Duodenal mucosa (tissue), 2 donors: ENCODE data around the gene B4GAT1.

Source experiments
- H3K27ac ChIP-seq: one replicate; pipeline ENCODE4 v1.7.0; 2013; ENCODE audit warnings: low read depth, low read length
- H3K27me3 ChIP-seq, 2 donors: one replicate each; pipeline ENCODE4 v1.7.0; 2013; ENCODE audit warnings: low read length in 2 of 2, control low read depth in 1 of 2; ENCODE audit not compliant: insufficient read depth in 2 of 2, control insufficient read depth in 1 of 2
- H3K36me3 ChIP-seq, 2 donors: one replicate each; pipeline ENCODE4 v1.7.0; 2013; ENCODE audit warnings: low read length in 2 of 2, control low read depth in 1 of 2; ENCODE audit not compliant: insufficient read depth in 2 of 2, control insufficient read depth in 1 of 2
- H3K4me1 ChIP-seq, 2 donors: one replicate each; pipeline ENCODE4 v1.7.0; 2013; ENCODE audit warnings: low read length in 2 of 2, control low read depth in 1 of 2; ENCODE audit not compliant: insufficient read depth in 2 of 2, control insufficient read depth in 1 of 2
- H3K4me3 ChIP-seq, 2 donors: one replicate each; pipeline ENCODE4 v1.7.0; 2013; ENCODE audit warnings: low read length in 2 of 2, low read depth in 1 of 2
- H3K9ac ChIP-seq, 2 donors: one replicate each; pipeline ENCODE4 v1.7.0; 2013; ENCODE audit warnings: low read length in 2 of 2, low read depth in 1 of 2
- H3K9me3 ChIP-seq, 2 donors: one replicate each; pipeline ENCODE4 v1.7.0; 2013; ENCODE audit warnings: low read length in 2 of 2, control low read depth in 1 of 2; ENCODE audit not compliant: control insufficient read depth in 1 of 2

Gene B4GAT1

GRCh38 chr11:66336234-66337102 lies 11.0 kb downstream of the B4GAT1 start, which contains the start of gene RIN1:
TSS of gene RIN1 (minus strand) at chr11:66336434. CDS start at chr11:66336402, 32 bp downstream.
- Histone ChIP-seq H3K27me3 (no peaks in the 10 kb centered on the region), H3K27ac (peak within 1 kb of the TSS; percentile 59), H3K4me3 (peak within 1 kb of the TSS; percentile 78 to 82), H3K9me3 (no peaks in the 10 kb centered on the region), H3K36me3 (peaks cover 17 to 55% of the 10 kb centered on the region in 2 donors), H3K4me1 (peaks cover 19% of the 10 kb centered on the region in 2 donors), H3K9ac (peak within 1 kb of the TSS; percentile 57 to 75)

DNA sequence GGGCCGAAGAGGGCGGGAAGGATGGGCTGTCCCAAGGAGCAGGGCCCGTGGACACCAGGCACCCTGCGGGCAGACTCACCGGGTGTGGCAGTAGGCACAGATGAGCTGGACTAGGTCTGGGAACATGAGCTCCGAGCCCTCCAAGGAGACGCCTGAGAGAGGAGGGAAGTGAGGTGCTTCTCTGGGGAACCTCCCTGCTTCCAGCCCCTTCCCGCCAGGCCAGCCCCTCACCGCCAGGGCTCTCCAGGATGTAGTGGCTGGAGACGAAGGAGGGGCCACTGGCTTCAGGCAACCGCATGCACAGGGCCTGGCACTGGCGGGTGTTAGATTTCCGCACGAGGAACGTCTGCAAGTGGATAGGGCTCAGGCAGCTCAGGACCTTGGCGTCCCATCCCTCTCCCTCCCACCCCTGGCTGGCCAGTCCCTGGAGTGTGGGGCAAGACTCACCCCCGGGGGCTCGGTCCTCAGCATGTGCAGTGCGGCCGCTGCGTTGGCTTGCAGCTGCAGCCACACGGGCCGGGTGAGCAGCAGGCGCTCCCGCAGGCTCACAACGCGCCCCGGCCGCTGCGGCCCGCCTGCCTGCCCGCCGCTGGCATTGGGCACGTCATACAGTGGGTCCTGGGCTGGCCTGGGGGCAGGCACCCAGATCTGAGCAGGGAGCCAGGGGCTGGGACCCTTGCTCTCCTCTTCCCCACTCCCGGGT lies 11.7 kb downstream of the B4GAT1 start:
- H3K36me3 ChIP-seq, result peaks cover 10 to 47% of the 10 kb centered on the region in 2 donors
- peaks cover 19% of the 10 kb centered on the region in 2 donors for H3K4me1 ChIP-seq
- peak overlapping the region; percentile 49 for H3K27ac ChIP-seq

GRCh38 chr11:66334605-66335442 lies 12.6 kb downstream of the B4GAT1 start:
- Histone ChIP-seq H3K27ac (no peak overlapping the region), H3K9ac (peak overlapping the region; percentile 57 to 75), H3K27me3 (no peaks in the 10 kb centered on the region), H3K4me1 (peaks cover 19% of the 10 kb centered on the region in 2 donors), H3K9me3 (no peaks in the 10 kb centered on the region), H3K4me3 (peak overlapping the region; percentile 78 to 82), H3K36me3 (peaks cover 9 to 39% of the 10 kb centered on the region in 2 donors)

More for the DNA sequence above, 11.7 kb downstream of the B4GAT1 start:
- peak overlapping the region; percentile 78 to 82 for H3K4me3 ChIP-seq
- peak overlapping the region; percentile 57 to 75 for H3K9ac ChIP-seq
- no peaks in the 10 kb centered on the region for H3K9me3 ChIP-seq
- no peaks in the 10 kb centered on the region for H3K27me3 ChIP-seq

- H3K27ac ChIP-seq, result no peak overlapping the region
- peaks cover 19% of the 10 kb centered on the region in 2 donors for H3K4me1 ChIP-seq
- no peak overlapping the region for H3K9ac ChIP-seq
- H3K27me3 ChIP-seq, result no peaks in the 10 kb centered on the region
- peaks cover 4 to 31% of the 10 kb centered on the region in 2 donors for H3K36me3 ChIP-seq
- no peaks in the 10 kb centered on the region for H3K9me3 ChIP-seq
- no peak overlapping the region for H3K4me3 ChIP-seq
Observed at GRCh38 chr11:66333896-66334604, 13.4 kb downstream of the B4GAT1 start.

DNA sequence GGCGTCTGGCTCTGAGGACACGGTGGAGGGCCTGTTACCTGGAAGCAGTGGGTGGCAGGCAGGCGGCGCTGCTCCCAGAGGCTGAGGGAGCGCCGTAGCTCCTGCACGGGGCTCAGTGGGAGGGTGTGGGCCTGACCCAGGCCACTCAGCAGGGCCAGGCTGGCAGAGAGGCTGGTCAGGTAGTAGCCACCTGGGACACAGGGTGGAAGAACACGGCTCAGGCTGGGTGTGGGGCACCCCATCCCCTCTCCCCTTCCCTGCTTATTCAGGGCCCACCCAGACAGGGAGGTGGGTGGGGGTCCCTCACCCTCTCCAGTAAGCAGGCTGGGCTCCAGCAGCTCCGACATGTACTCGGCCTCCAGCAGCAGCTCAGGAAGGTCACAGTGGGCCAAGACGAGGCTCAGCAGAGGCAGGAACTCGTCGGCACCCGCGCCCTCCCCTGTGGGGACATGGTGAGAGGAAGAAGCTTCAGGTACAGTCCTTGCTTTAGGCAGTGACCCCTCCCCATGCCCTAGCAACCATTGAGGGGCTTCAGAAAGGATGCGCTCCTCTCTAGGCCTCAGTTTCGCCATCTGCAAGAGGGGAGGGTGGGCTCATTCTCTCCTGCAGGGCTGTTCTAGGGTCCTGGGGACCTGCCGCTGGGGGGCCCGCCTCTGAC lies 14.1 kb downstream of the B4GAT1 start:
- no peak overlapping the region for H3K4me3 ChIP-seq
- no peaks in the 10 kb centered on the region for H3K9me3 ChIP-seq
- no peak overlapping the region for H3K9ac ChIP-seq
- no peaks in the 10 kb centered on the region for H3K27me3 ChIP-seq
- H3K27ac ChIP-seq, result no peak overlapping the region
- peaks cover 0 to 24% of the 10 kb centered on the region in 2 donors for H3K36me3 ChIP-seq
- H3K4me1 ChIP-seq, result peaks cover 24% of the 10 kb centered on the region in 2 donors

DNA sequence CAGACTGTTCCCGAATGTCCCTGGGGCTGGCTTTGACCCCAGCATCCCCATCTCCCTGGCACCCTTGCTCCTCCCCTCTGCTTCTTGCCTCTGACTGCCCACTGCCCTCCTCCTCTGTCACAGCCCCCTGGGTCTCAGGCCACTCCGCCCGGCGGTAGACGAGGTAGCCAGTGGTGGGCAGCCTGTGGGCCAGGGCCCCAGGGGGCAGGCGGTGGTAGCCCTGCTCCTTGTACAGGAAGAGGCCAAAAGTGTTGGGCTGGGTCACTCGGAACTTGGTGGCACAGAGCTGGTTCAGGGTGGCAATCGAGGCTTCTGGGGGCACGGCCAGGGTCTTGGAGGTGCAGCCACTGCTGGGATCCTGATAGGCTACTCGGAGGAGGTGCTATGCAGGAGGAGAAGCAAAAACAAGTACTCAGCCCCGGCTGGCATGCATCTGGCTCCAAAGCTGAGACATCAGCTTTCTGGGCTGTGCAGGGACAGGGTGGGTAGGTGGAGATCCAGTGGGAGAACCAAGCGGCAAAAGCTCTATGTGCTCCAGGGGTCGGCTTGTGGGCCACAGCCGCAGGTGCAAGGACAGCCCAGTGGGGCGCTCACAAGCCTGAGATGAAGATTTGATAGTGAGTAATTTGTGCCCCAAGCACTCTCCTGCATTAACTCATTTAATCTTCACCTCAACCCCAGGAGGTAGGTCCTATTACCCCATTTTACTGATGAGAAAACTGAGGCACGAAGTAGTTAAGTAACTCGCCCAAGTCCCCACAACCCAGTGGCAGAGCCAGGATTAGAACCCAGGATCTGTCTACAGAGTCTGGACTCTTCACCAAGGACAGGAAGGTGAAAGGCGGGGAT lies 14.8 kb downstream of the B4GAT1 start:
- H3K27ac ChIP-seq, result no peak overlapping the region
- H3K27me3 ChIP-seq, result no peaks in the 10 kb centered on the region
- no peak overlapping the region for H3K9ac ChIP-seq
- H3K4me1 ChIP-seq, result peaks cover 29 to 31% of the 10 kb centered on the region in 2 donors
- peaks cover 0 to 20% of the 10 kb centered on the region in 2 donors for H3K36me3 ChIP-seq
- no peaks in the 10 kb centered on the region for H3K9me3 ChIP-seq
- no peak overlapping the region for H3K4me3 ChIP-seq

DNA sequence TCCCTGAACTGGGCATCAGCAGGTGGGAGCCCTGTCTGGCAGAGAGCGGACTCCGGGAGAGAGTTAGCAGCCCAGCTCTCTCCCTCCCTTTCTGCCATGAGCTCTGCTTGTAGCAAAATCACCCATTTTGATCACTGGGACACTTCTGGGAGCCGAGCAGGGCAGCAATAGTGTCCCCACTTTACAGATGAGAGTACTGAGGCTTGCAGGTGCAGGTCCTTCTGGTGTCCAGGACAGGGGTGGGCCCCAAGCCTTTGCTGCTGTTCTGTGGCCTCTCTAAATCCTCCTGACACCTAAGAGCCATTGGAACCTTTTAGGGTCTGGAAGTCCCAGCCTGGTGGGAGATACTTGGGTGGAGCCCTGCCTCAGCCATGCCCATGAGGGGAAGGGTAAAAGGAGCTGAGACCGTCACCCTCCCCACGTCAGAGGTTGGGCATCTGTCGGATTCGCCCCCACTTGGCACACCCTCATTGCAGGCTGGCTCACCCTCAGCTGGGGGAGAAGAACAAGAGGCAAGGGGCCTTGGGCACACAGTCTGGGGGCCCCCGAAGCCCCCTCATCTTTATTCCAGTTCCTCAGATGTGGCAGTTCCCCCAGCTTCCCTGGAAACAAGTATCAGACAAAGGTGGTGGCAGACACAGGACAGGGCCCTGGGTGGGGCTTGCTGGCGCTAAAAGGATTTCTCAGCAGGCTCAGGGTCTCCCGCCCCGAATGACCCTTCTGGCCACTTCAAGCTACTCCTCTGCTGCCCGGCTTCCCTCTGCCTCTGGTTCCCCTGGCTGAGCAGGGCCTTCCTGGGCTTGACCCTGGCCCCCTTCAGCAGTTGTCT lies 15.7 kb downstream of the B4GAT1 start:
- Histone ChIP-seq H3K9me3 (no peaks in the 10 kb centered on the region), H3K9ac (no peak overlapping the region), H3K4me1 (peaks cover 24 to 32% of the 10 kb centered on the region in 2 donors), H3K4me3 (no peak overlapping the region), H3K36me3 (peaks cover 0 to 16% of the 10 kb centered on the region in 2 donors), H3K27ac (no peak overlapping the region), H3K27me3 (no peaks in the 10 kb centered on the region)

DNA sequence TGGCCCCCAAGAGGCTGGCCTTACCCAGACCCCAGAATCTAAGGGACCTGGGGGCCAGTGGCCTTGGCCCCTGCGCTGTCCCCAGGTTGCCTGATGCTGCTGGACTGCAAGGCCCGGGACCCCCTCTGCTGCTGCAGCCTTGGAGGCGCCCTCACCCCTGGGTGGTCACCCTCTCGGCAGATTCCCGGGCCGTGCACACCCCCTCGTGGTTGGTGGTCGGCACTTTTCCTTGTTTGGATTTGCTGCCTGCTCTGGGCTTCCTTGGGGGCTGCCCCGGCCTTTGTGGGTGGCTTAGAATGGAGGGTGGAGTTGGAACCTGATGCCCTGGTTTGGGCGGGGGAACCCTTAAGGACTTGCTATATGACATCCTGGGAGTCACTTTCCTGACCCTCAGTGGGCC lies 16.5 kb downstream of the B4GAT1 start:
- H3K27ac ChIP-seq, result no peak overlapping the region
- no peaks in the 10 kb centered on the region for H3K27me3 ChIP-seq
- H3K4me3 ChIP-seq, result no peak overlapping the region
- H3K4me1 ChIP-seq, result peaks cover 18 to 23% of the 10 kb centered on the region in 2 donors
- no peak overlapping the region for H3K9ac ChIP-seq
- no peaks in the 10 kb centered on the region for H3K9me3 ChIP-seq
- peaks cover 0 to 16% of the 10 kb centered on the region in 2 donors for H3K36me3 ChIP-seq
